ENCODE measurements around the gene HOOK2. TPM values are rescaled to one million over a fixed set of nuclear protein-coding genes. Genes with fewer than 3 reads are reported as not detected.

The HOOK2 gene
- total and polyA plus RNA-seq, 9 of the 15 experiments (the other 6 are each of a cell fraction or from before 2014, with no cell fraction given), result 1.3 to 17.2 (median 9.9) TPM

DNA sequence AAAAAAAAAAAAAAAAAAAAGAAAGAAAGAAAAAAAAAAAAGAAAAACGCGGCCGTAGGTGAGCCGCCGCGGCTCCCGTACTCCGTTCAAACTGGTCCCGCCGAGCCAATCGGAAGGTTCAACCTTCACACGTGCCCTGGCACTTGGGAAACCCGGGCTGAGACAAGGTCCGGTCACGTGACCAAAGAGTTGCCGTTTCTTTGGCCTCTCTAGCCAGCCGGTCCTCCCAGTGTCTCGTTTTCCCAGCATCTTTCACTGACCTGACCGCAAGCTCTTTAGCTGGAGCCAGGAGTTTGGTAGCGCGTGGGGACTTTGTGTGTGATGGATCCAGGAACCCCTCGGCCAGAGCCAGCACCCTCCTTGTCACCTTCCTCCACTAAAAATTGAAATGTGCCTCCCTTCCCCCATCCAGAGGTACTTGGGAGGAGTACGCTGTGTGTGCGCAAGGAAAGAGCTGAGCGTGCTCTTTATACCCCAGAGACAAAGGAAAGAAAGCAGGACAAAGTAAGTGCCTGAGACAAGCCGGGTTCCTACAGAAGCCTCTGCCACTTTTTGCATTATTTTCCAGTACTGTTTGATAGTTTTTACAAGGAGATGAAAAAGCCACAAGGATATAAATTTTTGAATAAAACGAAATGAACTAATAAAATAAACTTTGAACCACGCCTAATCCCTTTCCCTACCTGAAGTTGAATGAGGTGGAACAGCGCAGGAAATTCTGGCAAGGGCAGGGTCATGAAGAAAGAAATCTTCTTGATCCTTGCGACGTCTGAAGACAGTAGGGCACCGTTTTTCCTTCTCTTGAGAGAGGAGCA, 52.6 kb downstream of the HOOK2 start (continued):
- TF ChIP-seq, protein P1, sequence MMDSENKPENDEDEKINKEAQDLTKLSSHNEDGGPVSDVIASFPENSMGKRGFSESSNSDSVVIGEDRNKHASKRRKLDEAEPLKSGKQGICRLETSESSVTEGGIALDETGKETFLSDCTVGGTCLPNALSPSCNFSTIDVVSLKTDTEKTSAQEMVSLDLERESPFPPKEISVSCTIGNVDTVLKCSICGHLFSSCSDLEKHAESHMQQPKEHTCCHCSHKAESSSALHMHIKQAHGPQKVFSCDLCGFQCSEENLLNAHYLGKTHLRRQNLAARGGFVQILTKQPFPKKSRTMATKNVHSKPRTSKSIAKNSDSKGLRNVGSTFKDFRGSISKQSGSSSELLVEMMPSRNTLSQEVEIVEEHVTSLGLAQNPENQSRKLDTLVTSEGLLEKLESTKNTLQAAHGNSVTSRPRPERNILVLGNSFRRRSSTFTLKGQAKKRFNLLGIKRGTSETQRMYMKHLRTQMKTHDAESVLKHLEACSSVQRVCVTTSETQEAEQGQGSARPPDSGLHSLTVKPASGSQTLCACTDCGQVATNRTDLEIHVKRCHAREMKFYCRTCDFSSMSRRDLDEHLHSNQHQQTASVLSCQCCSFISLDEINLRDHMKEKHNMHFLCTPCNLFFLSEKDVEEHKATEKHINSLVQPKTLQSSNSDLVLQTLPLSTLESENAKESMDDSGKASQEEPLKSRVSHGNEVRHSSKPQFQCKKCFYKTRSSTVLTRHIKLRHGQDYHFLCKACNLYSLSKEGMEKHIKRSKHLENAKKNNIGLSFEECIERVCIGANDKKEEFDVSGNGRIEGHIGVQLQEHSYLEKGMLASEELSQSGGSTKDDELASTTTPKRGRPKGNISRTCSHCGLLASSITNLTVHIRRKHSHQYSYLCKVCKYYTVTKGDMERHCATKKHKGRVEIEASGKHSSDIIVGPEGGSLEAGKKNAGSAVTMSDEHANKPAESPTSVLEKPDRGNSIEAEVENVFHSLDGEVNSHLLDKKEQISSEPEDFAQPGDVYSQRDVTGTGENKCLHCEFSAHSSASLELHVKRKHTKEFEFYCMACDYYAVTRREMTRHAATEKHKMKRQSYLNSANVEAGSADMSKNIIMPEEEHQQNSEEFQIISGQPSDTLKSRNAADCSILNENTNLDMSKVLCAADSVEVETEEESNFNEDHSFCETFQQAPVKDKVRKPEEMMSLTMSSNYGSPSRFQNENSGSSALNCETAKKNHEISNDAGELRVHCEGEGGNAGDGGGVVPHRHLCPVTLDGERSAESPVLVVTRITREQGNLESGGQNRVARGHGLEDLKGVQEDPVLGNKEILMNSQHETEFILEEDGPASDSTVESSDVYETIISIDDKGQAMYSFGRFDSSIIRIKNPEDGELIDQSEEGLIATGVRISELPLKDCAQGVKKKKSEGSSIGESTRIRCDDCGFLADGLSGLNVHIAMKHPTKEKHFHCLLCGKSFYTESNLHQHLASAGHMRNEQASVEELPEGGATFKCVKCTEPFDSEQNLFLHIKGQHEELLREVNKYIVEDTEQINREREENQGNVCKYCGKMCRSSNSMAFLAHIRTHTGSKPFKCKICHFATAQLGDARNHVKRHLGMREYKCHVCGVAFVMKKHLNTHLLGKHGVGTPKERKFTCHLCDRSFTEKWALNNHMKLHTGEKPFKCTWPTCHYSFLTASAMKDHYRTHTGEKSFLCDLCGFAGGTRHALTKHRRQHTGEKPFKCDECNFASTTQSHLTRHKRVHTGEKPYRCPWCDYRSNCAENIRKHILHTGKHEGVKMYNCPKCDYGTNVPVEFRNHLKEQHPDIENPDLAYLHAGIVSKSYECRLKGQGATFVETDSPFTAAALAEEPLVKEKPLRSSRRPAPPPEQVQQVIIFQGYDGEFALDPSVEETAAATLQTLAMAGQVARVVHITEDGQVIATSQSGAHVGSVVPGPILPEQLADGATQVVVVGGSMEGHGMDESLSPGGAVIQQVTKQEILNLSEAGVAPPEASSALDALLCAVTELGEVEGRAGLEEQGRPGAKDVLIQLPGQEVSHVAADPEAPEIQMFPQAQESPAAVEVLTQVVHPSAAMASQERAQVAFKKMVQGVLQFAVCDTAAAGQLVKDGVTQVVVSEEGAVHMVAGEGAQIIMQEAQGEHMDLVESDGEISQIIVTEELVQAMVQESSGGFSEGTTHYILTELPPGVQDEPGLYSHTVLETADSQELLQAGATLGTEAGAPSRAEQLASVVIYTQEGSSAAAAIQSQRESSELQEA (IDR thresholded peaks at IDR 0.05; ENCODE audit: low read depth), result peak; percentile 99
- TF ChIP-seq PML (IDR thresholded peaks at IDR 0.05; ENCODE audit: low read length), result no peak; the same call in 1 of the 2 replicates
- no peak for TF ChIP-seq ARID3A (IDR thresholded peaks at IDR 0.05; ENCODE audit: borderline replicate concordance, low read depth, low read length)
- TF ChIP-seq, protein P2, sequence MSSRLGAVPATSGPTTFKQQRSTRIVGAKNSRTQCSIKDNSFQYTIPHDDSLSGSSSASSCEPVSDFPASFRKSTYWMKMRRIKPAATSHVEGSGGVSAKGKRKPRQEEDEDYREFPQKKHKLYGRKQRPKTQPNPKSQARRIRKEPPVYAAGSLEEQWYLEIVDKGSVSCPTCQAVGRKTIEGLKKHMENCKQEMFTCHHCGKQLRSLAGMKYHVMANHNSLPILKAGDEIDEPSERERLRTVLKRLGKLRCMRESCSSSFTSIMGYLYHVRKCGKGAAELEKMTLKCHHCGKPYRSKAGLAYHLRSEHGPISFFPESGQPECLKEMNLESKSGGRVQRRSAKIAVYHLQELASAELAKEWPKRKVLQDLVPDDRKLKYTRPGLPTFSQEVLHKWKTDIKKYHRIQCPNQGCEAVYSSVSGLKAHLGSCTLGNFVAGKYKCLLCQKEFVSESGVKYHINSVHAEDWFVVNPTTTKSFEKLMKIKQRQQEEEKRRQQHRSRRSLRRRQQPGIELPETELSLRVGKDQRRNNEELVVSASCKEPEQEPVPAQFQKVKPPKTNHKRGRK (tag; IDR thresholded peaks at IDR 0.05), result no peak
- TF ChIP-seq ZNF174 (CRISPR knock-in tag; IDR thresholded peaks at IDR 0.05), result no peak
- TF ChIP-seq ZNF143 (CRISPR knock-in tag; IDR thresholded peaks at IDR 0.05), result no peak
- TF ChIP-seq HDAC2 (IDR thresholded peaks at IDR 0.05), result peak; percentile 47; the same call in 1 of the 2 replicates
- TF ChIP-seq ATF7 (IDR thresholded peaks at IDR 0.05), result peak; percentile 76
- TF ChIP-seq, protein P3, sequence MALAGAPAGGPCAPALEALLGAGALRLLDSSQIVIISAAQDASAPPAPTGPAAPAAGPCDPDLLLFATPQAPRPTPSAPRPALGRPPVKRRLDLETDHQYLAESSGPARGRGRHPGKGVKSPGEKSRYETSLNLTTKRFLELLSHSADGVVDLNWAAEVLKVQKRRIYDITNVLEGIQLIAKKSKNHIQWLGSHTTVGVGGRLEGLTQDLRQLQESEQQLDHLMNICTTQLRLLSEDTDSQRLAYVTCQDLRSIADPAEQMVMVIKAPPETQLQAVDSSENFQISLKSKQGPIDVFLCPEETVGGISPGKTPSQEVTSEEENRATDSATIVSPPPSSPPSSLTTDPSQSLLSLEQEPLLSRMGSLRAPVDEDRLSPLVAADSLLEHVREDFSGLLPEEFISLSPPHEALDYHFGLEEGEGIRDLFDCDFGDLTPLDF (CRISPR knock-in tag; IDR thresholded peaks at IDR 0.05), result no peak
- no peak for TF ChIP-seq CHD4 (IDR thresholded peaks at IDR 0.05; ENCODE audit: insufficient read depth, insufficient replicate concordance, low read depth, low read length, poor library complexity, severe bottlenecking)
- TF ChIP-seq CC2D1A (IDR thresholded peaks at IDR 0.05), result peak; percentile 81
- 0 out of 2 replicates have a peak, but pooled peaks have one; percentile 13 for TF ChIP-seq FOXJ2 (tag; IDR thresholded peaks at IDR 0.05)
- TF ChIP-seq SNRNP70 (optimal IDR thresholded peaks at IDR 0.05; ENCODE audit: low read depth, low read length), result no peak
- no peak for TF ChIP-seq TARDBP (IDR thresholded peaks at IDR 0.05)
